Activated T-helper 2 cell treated with anti-CD3 and anti-CD28 coated beads, Interferon-gamma antibody, Interleukin-2, Interleukin-4, amounts not matched to agents 10 μg/mL and 5 μg/mL and 100 μg/mL, durations not matched to agents 14 hours and 24 hours and 36 hours (primary cell): ENCODE data around the gene NUDT16L1. TPM values are rescaled to one million over a fixed set of nuclear protein-coding genes. Genes with fewer than 3 reads are reported as not detected.

Source experiments
- DNase-seq: peaks from one replicate; pipeline ENCODE4 v3.0.0; 2021; ENCODE audit warnings: low spot score
- H3K27ac Mint-ChIP-seq: one replicate; pipeline ENCODE4 v1.8.0; 2021; ENCODE audit warnings: mixed read lengths
- H3K27me3 Mint-ChIP-seq: one replicate; pipeline ENCODE4 v1.8.0; 2021; ENCODE audit warnings: low read depth, mixed read lengths
- H3K36me3 Mint-ChIP-seq: one replicate; pipeline ENCODE4 v1.8.0; 2021; ENCODE audit warnings: low read depth, mixed read lengths
- H3K4me1 Mint-ChIP-seq: one replicate; pipeline ENCODE4 v1.8.0; 2021; ENCODE audit warnings: low read depth, mixed read lengths
- H3K4me3 Mint-ChIP-seq: one replicate; pipeline ENCODE4 v1.8.0; 2021; ENCODE audit warnings: low read depth, mild to moderate bottlenecking, moderate library complexity, mixed read lengths
- H3K9me3 Mint-ChIP-seq: one replicate; pipeline ENCODE4 v1.8.0; 2021; ENCODE audit warnings: mixed read lengths
- intact Hi-C: fragments of 100-400 bp; cut with micrococcal nuclease; formaldehyde crosslinking; loops from one replicate; pipeline ENCODE4 v1.15.1; 2023
- total RNA-seq: library from RNA; stranded (reverse); gene quantifications from 2 replicates; pipeline ENCODE4 v1.2.3, GENCODE V29; 2022

The NUDT16L1 gene
- total RNA-seq, 1 donor from 2014 or later: 35.5 TPM

GRCh38 chr16:4656221-4656620, 37.1 kb upstream of the NUDT16L1 start:
- H3K36me3 Mint-ChIP-seq: peaks cover 43% of the 10 kb centered on the region
- intact Hi-C loops: no loop called here
- peaks cover 16% of the 10 kb centered on the region for H3K4me1 Mint-ChIP-seq
- no peak overlapping the region for H3K4me3 Mint-ChIP-seq
- no peak overlapping the region for H3K27ac Mint-ChIP-seq
- H3K9me3 Mint-ChIP-seq: no peaks in the 10 kb centered on the region
- H3K27me3 Mint-ChIP-seq: no peaks in the 10 kb centered on the region
- DNase-seq: no peak

- no peaks in the 10 kb centered on the region for H3K27me3 Mint-ChIP-seq
Observed at GRCh38 chr16:4656695-4657686, 36.4 kb upstream of the NUDT16L1 start.

GRCh38 chr16:4659363-4660353, 33.7 kb upstream of the NUDT16L1 start:
- Mint-ChIP-seq H3K9me3 (no peaks in the 10 kb centered on the region), H3K4me1 (peaks cover 33% of the 10 kb centered on the region), H3K27me3 (no peaks in the 10 kb centered on the region), H3K27ac (peak overlapping the region; percentile 63), H3K4me3 (no peak overlapping the region), H3K36me3 (peaks cover 41% of the 10 kb centered on the region)
- DNase-seq: no peak
- intact Hi-C loops: loop anchor here (5.0 kb wide), 1 partner anchor 32 kb away; no protein-coding TSS in a partner anchor

More at GRCh38 chr16:4656695-4657686, 36.4 kb upstream of the NUDT16L1 start:
- H3K4me1 Mint-ChIP-seq: peaks cover 16% of the 10 kb centered on the region
- intact Hi-C loops: no loop called here
- no peak overlapping the region for H3K27ac Mint-ChIP-seq
- no peak for DNase-seq
- peaks cover 39% of the 10 kb centered on the region for H3K36me3 Mint-ChIP-seq
- H3K4me3 Mint-ChIP-seq: no peak overlapping the region
- H3K9me3 Mint-ChIP-seq: no peaks in the 10 kb centered on the region

GRCh38 chr16:4660454-4661007, 32.8 kb upstream of the NUDT16L1 start:
- H3K4me1 Mint-ChIP-seq: peaks cover 36% of the 10 kb centered on the region
- no peak overlapping the region for H3K4me3 Mint-ChIP-seq
- intact Hi-C loops: loop anchor here (5.0 kb wide), 1 partner anchor 33 kb away; no protein-coding TSS in a partner anchor

GRCh38 chr16:4661661-4662060, 31.7 kb upstream of the NUDT16L1 start:
- H3K36me3 Mint-ChIP-seq: peaks cover 32% of the 10 kb centered on the region
- intact Hi-C loops: loop anchor here (5.0 kb wide), 1 partner anchor 34 kb away; no protein-coding TSS in a partner anchor
- peaks cover 36% of the 10 kb centered on the region for H3K4me1 Mint-ChIP-seq

More at GRCh38 chr16:4660454-4661007, 32.8 kb upstream of the NUDT16L1 start:
- Mint-ChIP-seq H3K27ac (peak overlapping the region; percentile 67), H3K27me3 (no peaks in the 10 kb centered on the region), H3K9me3 (no peaks in the 10 kb centered on the region), H3K36me3 (peaks cover 41% of the 10 kb centered on the region)
- DNase-seq: peak; percentile 62

GRCh38 chr16:4663465-4663776, 29.9 kb upstream of the NUDT16L1 start:
- Mint-ChIP-seq H3K27me3 (no peaks in the 10 kb centered on the region), H3K27ac (peak overlapping the region; percentile 90), H3K4me1 (peaks cover 36% of the 10 kb centered on the region), H3K36me3 (peaks cover 31% of the 10 kb centered on the region), H3K4me3 (peak overlapping the region; percentile 38), H3K9me3 (no peaks in the 10 kb centered on the region)
- intact Hi-C loops: loop anchor here (5.0 kb wide), 1 partner anchor 36 kb away; no protein-coding TSS in a partner anchor
- no peak for DNase-seq

More at GRCh38 chr16:4661661-4662060, 31.7 kb upstream of the NUDT16L1 start:
- Mint-ChIP-seq H3K27ac (no peak overlapping the region), H3K27me3 (no peaks in the 10 kb centered on the region), H3K9me3 (no peaks in the 10 kb centered on the region), H3K4me3 (no peak overlapping the region)
- no peak for DNase-seq

- H3K4me3 Mint-ChIP-seq: peak overlapping the region; percentile 58
- no peaks in the 10 kb centered on the region for H3K9me3 Mint-ChIP-seq
- intact Hi-C loops: loop anchor here (1.0 to 5.0 kb wide), 2 partner anchors 12 to 37 kb away; no protein-coding TSS in a partner anchor
- H3K36me3 Mint-ChIP-seq: peaks cover 26% of the 10 kb centered on the region
- H3K4me1 Mint-ChIP-seq: peaks cover 34% of the 10 kb centered on the region
- H3K27ac Mint-ChIP-seq: peak overlapping the region; percentile 90
- DNase-seq: no peak
- no peaks in the 10 kb centered on the region for H3K27me3 Mint-ChIP-seq
Observed at GRCh38 chr16:4663777-4664465, 29.4 kb upstream of the NUDT16L1 start.

GRCh38 chr16:4664538-4665418, 28.6 kb upstream of the NUDT16L1 start:
- Mint-ChIP-seq H3K27me3 (no peaks in the 10 kb centered on the region), H3K36me3 (peaks cover 26% of the 10 kb centered on the region), H3K27ac (peak overlapping the region; percentile 90), H3K9me3 (no peaks in the 10 kb centered on the region), H3K4me3 (peak overlapping the region; percentile 58), H3K4me1 (peaks cover 31% of the 10 kb centered on the region)
- intact Hi-C loops: loop anchor here (1.0 to 5.0 kb wide), 2 partner anchors 12 to 37 kb away; no protein-coding TSS in a partner anchor
- DNase-seq: peak; percentile 68

GRCh38 chr16:4666537-4667202, 26.7 kb upstream of the NUDT16L1 start:
- Mint-ChIP-seq H3K4me3 (no peak overlapping the region), H3K4me1 (peaks cover 20% of the 10 kb centered on the region), H3K9me3 (no peaks in the 10 kb centered on the region), H3K27me3 (no peaks in the 10 kb centered on the region), H3K36me3 (peaks cover 26% of the 10 kb centered on the region), H3K27ac (no peak overlapping the region)
- intact Hi-C loops: no loop called here
- no peak for DNase-seq

- peaks cover 20% of the 10 kb centered on the region for H3K4me1 Mint-ChIP-seq
- H3K36me3 Mint-ChIP-seq: peaks cover 26% of the 10 kb centered on the region
- H3K27ac Mint-ChIP-seq: no peak overlapping the region
- no peak for DNase-seq
- H3K9me3 Mint-ChIP-seq: no peaks in the 10 kb centered on the region
- intact Hi-C loops: no loop called here
- H3K27me3 Mint-ChIP-seq: no peaks in the 10 kb centered on the region
- H3K4me3 Mint-ChIP-seq: no peak overlapping the region
Observed at GRCh38 chr16:4667203-4667963, 26.0 kb upstream of the NUDT16L1 start.
